Middle frontal gyrus (tissue), 1 donor: Measurements from ENCODE around the gene FMO5.
"Not testable (repeated sequence)": the region's sequence is repeated elsewhere in the genome, so short reads cannot be mapped to it uniquely, and the experiment has no call there.

Source experiments
- DNase-seq: peaks from one replicate; pipeline ENCODE4 v3.0.0-alpha.2; 2015; ENCODE audit warnings: low spot score; ENCODE audit errors: extremely low spot score

The FMO5 gene

GRCh38 chr1:147240131-147240721 is 15.1 kb upstream of the FMO5 start:
- DNase-seq, result not testable (repeated sequence)

- DNase-seq, result no peak
These were observed 14.0 kb upstream of the FMO5 start for GRCh38 chr1:147238925-147239820.

- no peak for DNase-seq
These were observed 13.1 kb upstream of the FMO5 start for GRCh38 chr1:147238053-147238902.

- no peak for DNase-seq
These were observed 12.0 kb upstream of the FMO5 start for GRCh38 chr1:147236959-147237791.

- no peak for DNase-seq
These were observed 11.3 kb upstream of the FMO5 start for GRCh38 chr1:147236448-147236847.

- no peak for DNase-seq
These were observed 10.7 kb upstream of the FMO5 start for GRCh38 chr1:147235822-147236221.

- not testable (repeated sequence) for DNase-seq
These were observed 8.8 kb upstream of the FMO5 start for GRCh38 chr1:147233903-147234302.

- not testable (repeated sequence) for DNase-seq
These were observed 5.9 kb upstream of the FMO5 start for GRCh38 chr1:147231032-147231431.

GRCh38 chr1:147223740-147224615 is 1.2 kb downstream of the FMO5 start:
- DNase-seq, result no peak

- DNase-seq, result no peak
These were observed 6.5 kb downstream of the FMO5 start for GRCh38 chr1:147218606-147219005.

GRCh38 chr1:147217141-147217540 is 8.0 kb downstream of the FMO5 start:
- DNase-seq, result no peak

- no peak for DNase-seq
These were observed 9.0 kb downstream of the FMO5 start for GRCh38 chr1:147216124-147216523.

GRCh38 chr1:147215540-147215916 is 9.6 kb downstream of the FMO5 start:
- DNase-seq, result no peak

GRCh38 chr1:147214842-147215539 is 10.1 kb downstream of the FMO5 start:
- DNase-seq, result no peak

- no peak for DNase-seq
These were observed 10.8 kb downstream of the FMO5 start for GRCh38 chr1:147214325-147214724.

GRCh38 chr1:147213271-147213670 is 11.9 kb downstream of the FMO5 start:
- DNase-seq, result no peak

GRCh38 chr1:147211577-147211976 is 13.6 kb downstream of the FMO5 start:
- no peak for DNase-seq

- DNase-seq, result no peak
These were observed 14.2 kb downstream of the FMO5 start for GRCh38 chr1:147210987-147211386.
